Brain microvascular endothelial cell (primary cell): ENCODE data around the gene USF3.
"Not testable (repeated sequence)": the region's sequence is repeated elsewhere in the genome, so short reads cannot be mapped to it uniquely, and the experiment has no call there.

Experiments
- DNase-seq: peaks from one replicate; pipeline ENCODE4 v3.0.0-alpha.2; 2020
- H3K27ac ChIP-seq: fragments of 250-450 bp; sonication (Bioruptor Pico); 2 replicates; pipeline ENCODE4 v1.5.1; 2020; ENCODE audit warnings: mild to moderate bottlenecking, moderate library complexity
- H3K27me3 ChIP-seq: fragments of 250-450 bp; sonication (Bioruptor Pico); replicated peaks from 2 replicates; pipeline ENCODE4 v1.5.1; 2020; ENCODE audit warnings: mild to moderate bottlenecking
- H3K36me3 ChIP-seq: fragments of 250-450 bp; sonication (Bioruptor Pico); replicated peaks from 2 replicates; pipeline ENCODE4 v1.5.1; 2020; ENCODE audit warnings: mild to moderate bottlenecking
- H3K4me3 ChIP-seq: 2 replicates; pipeline ENCODE4 v1.5.1; 2011; ENCODE audit warnings: low read depth, mild to moderate bottlenecking, control low read depth, low read length, moderate library complexity
- CTCF ChIP-seq: IDR thresholded peaks from 2 replicates; pipeline ENCODE4 v1.5.1; 2011; ENCODE audit warnings: low read depth, mild to moderate bottlenecking, moderate library complexity, low read length, control low read depth, inconsistent platforms; ENCODE audit errors: missing control alignments
- in situ Hi-C: cut with HindIII; loops from 2 replicates; pipeline ENCODE4 v1.10.0; 2017; ENCODE audit warnings: low sequenced_read_pairs, low pct_ligation_motif_present

The USF3 gene

GRCh38 chr3:113638910-113639309, 57.5 kb downstream of the USF3 start:
- no peak for TF ChIP-seq CTCF
- in situ Hi-C loops, result no loop called here
- no peak overlapping the region for H3K27ac ChIP-seq
- no peak overlapping the region for H3K4me3 ChIP-seq
- DNase-seq, result no peak
- no peaks in the 10 kb centered on the region for H3K27me3 ChIP-seq
- H3K36me3 ChIP-seq, result no peaks in the 10 kb centered on the region

DNA sequence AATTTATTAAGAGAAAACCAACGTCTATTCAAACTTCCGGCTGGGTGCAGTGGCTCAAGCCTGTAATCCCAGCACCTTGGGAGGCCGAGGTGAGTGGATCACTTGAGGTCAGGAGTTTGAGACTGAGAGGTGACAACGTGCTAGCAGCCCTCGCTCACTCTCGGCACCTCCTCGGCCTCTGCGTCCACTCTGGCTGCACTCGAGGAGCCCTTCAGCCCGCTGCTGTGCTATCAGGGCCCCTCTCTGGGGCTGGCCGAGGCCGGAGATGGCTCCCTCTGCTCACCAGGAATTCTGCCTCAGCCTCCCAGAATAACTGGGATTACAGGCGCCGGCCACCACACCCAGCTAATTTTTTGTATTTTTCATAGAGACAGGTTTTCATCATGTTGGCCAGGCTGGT, 58.7 kb downstream of the USF3 start:
- in situ Hi-C loops, result no loop called here
- H3K27me3 ChIP-seq, result no peaks in the 10 kb centered on the region
- no peak for TF ChIP-seq CTCF
- no peak for DNase-seq
- no peak overlapping the region for H3K27ac ChIP-seq
- H3K36me3 ChIP-seq, result no peaks in the 10 kb centered on the region
- no peak overlapping the region for H3K4me3 ChIP-seq

- H3K27me3 ChIP-seq, H3K27ac ChIP-seq, in situ Hi-C loops, H3K36me3 ChIP-seq, H3K4me3 ChIP-seq, DNase-seq: not testable (repeated sequence)
Observed at GRCh38 chr3:113636034-113636433, 60.4 kb downstream of the USF3 start.

GRCh38 chr3:113634782-113635474, 61.5 kb downstream of the USF3 start:
- Histone ChIP-seq H3K27ac (no peak overlapping the region), H3K36me3 (no peaks in the 10 kb centered on the region), H3K4me3 (no peak overlapping the region), H3K27me3 (no peaks in the 10 kb centered on the region)
- TF ChIP-seq CTCF, result no peak
- in situ Hi-C loops, result no loop called here
- DNase-seq, result no peak

DNA sequence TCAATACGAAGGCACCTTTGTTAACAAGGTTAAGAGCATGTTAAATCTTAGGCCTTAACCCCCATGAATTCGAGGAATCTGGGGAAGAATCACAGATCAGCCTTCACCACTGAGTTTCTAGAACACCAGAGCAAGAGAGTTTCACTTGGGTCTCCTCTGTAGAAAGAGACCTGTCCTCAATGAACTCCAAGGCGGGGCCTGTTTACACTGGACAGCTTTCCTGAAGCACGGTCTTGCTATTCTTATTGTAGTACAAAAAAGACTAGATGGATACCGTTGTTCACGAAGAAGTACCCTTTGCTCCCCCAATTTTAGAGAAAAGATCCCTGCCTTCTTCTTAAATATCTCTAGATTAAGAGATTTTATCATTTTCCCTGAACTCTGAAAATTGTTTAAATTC, 64.9 kb downstream of the USF3 start:
- TF ChIP-seq CTCF, result no peak
- in situ Hi-C loops, result no loop called here
- H3K4me3 ChIP-seq, result no peak overlapping the region
- H3K36me3 ChIP-seq, result no peaks in the 10 kb centered on the region
- DNase-seq, result no peak
- H3K27ac ChIP-seq, result no peak overlapping the region
- no peaks in the 10 kb centered on the region for H3K27me3 ChIP-seq

DNA sequence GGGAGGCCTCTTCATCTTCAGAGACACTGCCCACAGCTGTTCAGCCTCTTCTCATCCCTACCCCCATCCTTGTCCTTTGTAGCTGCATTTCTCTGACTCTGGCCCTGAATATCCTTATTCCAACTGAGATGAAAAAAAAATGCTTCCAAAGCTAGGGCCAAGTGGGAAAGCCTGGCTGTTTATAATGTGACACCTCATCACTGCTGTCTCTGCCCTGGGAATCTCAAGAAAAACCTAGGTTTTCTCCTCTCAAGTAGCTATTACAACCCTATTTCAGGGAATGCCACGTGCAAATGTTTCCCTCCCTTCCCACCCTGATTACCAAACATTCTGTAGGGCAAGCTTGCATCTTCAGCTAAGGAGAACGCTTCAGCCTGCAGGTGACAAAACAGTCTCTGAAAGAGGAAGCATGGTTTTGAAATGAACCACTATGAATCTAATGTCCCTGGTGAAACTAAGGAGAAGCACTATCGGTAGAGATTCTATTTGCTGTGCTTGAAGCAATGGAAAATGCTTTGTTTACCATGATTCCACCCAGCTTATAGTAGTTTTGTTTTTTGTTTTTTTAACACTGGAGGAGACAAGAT, 65.4 kb downstream of the USF3 start:
- no peaks in the 10 kb centered on the region for H3K36me3 ChIP-seq
- no peak overlapping the region for H3K27ac ChIP-seq
- no peak for TF ChIP-seq CTCF
- H3K27me3 ChIP-seq, result no peaks in the 10 kb centered on the region
- H3K4me3 ChIP-seq, result no peak overlapping the region
- DNase-seq, result no peak
- in situ Hi-C loops, result no loop called here
